ENCODE measurements around the gene CTAG1B. TPM values are rescaled to one million over a fixed set of nuclear protein-coding genes. Genes with fewer than 3 reads are reported as not detected.
"Not testable (repeated sequence)": the region's sequence is repeated elsewhere in the genome, so short reads cannot be mapped to it uniquely, and the experiment has no call there.

The CTAG1B gene
- polyA plus RNA-seq (not detected in 2 replicates), polyA minus RNA-seq (not detected in 2 replicates)

- not testable (repeated sequence) for H3F3A ChIP-seq (ENCODE audit: insufficient read depth, low read length, poor library complexity, severe bottlenecking); H3K36me3 ChIP-seq (ENCODE audit: insufficient read depth, low read length); H3K4me2 ChIP-seq (ENCODE audit: low read length); H4K20me1 ChIP-seq (ENCODE audit: insufficient read depth); H3K79me2 ChIP-seq (replicated peaks; ENCODE audit: insufficient read depth, low read length); H2AFZ ChIP-seq (ENCODE audit: low read depth, low read length); H3K9ac ChIP-seq (ENCODE audit: low read length); H3K9me3 ChIP-seq (ENCODE audit: low read length); H3K27ac ChIP-seq (ENCODE audit: low read length); H3K9me2 ChIP-seq (ENCODE audit: insufficient read depth, low read length); H3K27me3 ChIP-seq (ENCODE audit: insufficient read depth, low read depth, low read length); H3K4me3 ChIP-seq (ENCODE audit: low read length)
Measured at GRCh38 chrX:154619182-154619581, at the start of gene CTAG1B. TSS of gene CTAG1B (minus strand) at chrX:154619282. CDS start at chrX:154619218, 64 bp downstream.

GRCh38 chrX:154661899-154662298, 42.8 kb upstream of the CTAG1B start:
- no peaks in the 10 kb centered on the region for H3K9me3 ChIP-seq (ENCODE audit: low read length)
- H3K27me3 ChIP-seq (ENCODE audit: insufficient read depth, low read depth, low read length): no peaks in the 10 kb centered on the region
- H3K27ac ChIP-seq (ENCODE audit: low read length): no peak overlapping the region
- H4K20me1 ChIP-seq (ENCODE audit: insufficient read depth): no peaks in the 10 kb centered on the region
- H3K4me3 ChIP-seq (ENCODE audit: low read length): no peak overlapping the region
- no peak overlapping the region for H2AFZ ChIP-seq (ENCODE audit: low read depth, low read length)
- no peak overlapping the region for H3K4me2 ChIP-seq (ENCODE audit: low read length)
- no peak overlapping the region for H3K9ac ChIP-seq (ENCODE audit: low read length)
- H3K79me2 ChIP-seq (replicated peaks; ENCODE audit: insufficient read depth, low read length): no peaks in the 10 kb centered on the region
- no peaks in the 10 kb centered on the region for H3F3A ChIP-seq (ENCODE audit: insufficient read depth, low read length, poor library complexity, severe bottlenecking)
- TF ChIP-seq EZH2 (IDR thresholded peaks at IDR 0.05; ENCODE audit: borderline replicate concordance, insufficient read depth, low read length, poor library complexity, severe bottlenecking): no peak
- no peak for TF ChIP-seq POLR2AphosphoS5 (IDR thresholded peaks at IDR 0.05)
- no peak for TF ChIP-seq MXI1 (conservative IDR thresholded peaks at IDR 0.05; ENCODE audit: poor library complexity, severe bottlenecking)
- TF ChIP-seq RAD21 (conservative IDR thresholded peaks at IDR 0.05): no peak
- TF ChIP-seq CTCF (IDR thresholded peaks at IDR 0.05; ENCODE audit: poor library complexity, severe bottlenecking): no peak
- TF ChIP-seq EP300 (conservative IDR thresholded peaks at IDR 0.05; ENCODE audit: poor library complexity, severe bottlenecking): no peak
- TF ChIP-seq REST (IDR thresholded peaks at IDR 0.05; ENCODE audit: borderline replicate concordance): no peak
- no peak for TF ChIP-seq TAF1 (IDR thresholded peaks at IDR 0.05; ENCODE audit: low read depth)
- TF ChIP-seq SMC3 (conservative IDR thresholded peaks at IDR 0.05; ENCODE audit: poor library complexity): no peak
- no peaks in the 10 kb centered on the region for H3K36me3 ChIP-seq (ENCODE audit: insufficient read depth, low read length)
- H3K9me2 ChIP-seq (ENCODE audit: insufficient read depth, low read length): no peaks in the 10 kb centered on the region

- no peak overlapping the region for H2AFZ ChIP-seq (ENCODE audit: low read depth, low read length)
- H3K4me2 ChIP-seq (ENCODE audit: low read length): no peak overlapping the region
- H3K36me3 ChIP-seq (ENCODE audit: insufficient read depth, low read length): no peaks in the 10 kb centered on the region
- H3K9me3 ChIP-seq (ENCODE audit: low read length): no peaks in the 10 kb centered on the region
- no peaks in the 10 kb centered on the region for H3K9me2 ChIP-seq (ENCODE audit: insufficient read depth, low read length)
- H3K79me2 ChIP-seq (replicated peaks; ENCODE audit: insufficient read depth, low read length): no peaks in the 10 kb centered on the region
- no peak overlapping the region for H3K27ac ChIP-seq (ENCODE audit: low read length)
- no peaks in the 10 kb centered on the region for H4K20me1 ChIP-seq (ENCODE audit: insufficient read depth)
- H3F3A ChIP-seq (ENCODE audit: insufficient read depth, low read length, poor library complexity, severe bottlenecking): no peaks in the 10 kb centered on the region
- no peaks in the 10 kb centered on the region for H3K27me3 ChIP-seq (ENCODE audit: insufficient read depth, low read depth, low read length)
- no peak overlapping the region for H3K4me3 ChIP-seq (ENCODE audit: low read length)
- no peak for TF ChIP-seq TAF1 (IDR thresholded peaks at IDR 0.05; ENCODE audit: low read depth)
- no peak overlapping the region for H3K9ac ChIP-seq (ENCODE audit: low read length)
Measured at GRCh38 chrX:154661170-154661569, 42.1 kb upstream of the CTAG1B start.
